Mammary microvascular endothelial cell (primary cell): ENCODE measurements around the gene RNF126. TPM values are rescaled to one million over a fixed set of nuclear protein-coding genes. Genes with fewer than 3 reads are reported as not detected.

Source experiments
- total RNA-seq: library from RNA; depleted of rRNA; stranded (reverse); fragments of >200 nt; gene quantifications from 2 replicates; pipeline ENCODE4 v1.2.3, GENCODE V29; 2015

Gene RNF126
- 90.7 and 99.4 TPM in 2 replicates for total RNA-seq

DNA sequence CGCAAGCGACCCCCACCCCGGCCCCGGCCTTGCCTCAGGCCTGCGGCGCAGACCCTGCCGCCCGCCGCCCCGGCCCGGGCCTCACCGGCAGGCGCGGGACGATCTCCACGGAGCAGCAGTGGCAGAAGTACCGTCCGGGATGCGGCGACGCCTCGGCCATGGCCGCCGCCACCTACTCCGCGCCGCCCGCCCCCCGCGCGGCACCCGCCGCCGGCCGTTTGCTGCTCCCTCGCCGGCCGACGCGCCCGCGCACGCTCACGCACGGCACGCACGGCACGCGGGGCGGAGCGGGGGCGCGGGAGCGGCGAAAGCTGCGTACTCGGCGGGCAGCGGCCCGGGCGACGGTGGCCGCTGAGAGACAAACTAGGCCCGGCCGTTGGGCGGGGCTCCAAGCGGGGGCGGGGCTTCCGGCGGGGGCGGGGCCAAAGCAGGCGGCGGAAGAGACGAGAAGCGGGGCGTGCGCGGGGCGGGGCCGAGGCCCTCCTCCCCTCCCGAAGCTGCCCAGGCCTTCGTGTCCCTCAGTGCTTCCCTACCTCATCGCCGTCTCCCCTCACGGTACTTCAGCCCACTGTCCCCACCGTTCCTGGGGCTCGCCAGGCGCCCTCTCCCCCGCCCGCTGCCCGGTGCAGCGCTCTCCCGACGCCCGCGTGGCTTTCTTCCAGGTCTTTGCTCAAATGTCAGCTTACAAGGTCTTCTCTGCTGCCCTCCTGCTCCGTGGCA, at the start of gene RNF126:
Gene RNF126 (minus strand): TSS at position 253 of the 720 bp plus-strand sequence. CDS start 93 bp downstream, at position 160.

DNA sequence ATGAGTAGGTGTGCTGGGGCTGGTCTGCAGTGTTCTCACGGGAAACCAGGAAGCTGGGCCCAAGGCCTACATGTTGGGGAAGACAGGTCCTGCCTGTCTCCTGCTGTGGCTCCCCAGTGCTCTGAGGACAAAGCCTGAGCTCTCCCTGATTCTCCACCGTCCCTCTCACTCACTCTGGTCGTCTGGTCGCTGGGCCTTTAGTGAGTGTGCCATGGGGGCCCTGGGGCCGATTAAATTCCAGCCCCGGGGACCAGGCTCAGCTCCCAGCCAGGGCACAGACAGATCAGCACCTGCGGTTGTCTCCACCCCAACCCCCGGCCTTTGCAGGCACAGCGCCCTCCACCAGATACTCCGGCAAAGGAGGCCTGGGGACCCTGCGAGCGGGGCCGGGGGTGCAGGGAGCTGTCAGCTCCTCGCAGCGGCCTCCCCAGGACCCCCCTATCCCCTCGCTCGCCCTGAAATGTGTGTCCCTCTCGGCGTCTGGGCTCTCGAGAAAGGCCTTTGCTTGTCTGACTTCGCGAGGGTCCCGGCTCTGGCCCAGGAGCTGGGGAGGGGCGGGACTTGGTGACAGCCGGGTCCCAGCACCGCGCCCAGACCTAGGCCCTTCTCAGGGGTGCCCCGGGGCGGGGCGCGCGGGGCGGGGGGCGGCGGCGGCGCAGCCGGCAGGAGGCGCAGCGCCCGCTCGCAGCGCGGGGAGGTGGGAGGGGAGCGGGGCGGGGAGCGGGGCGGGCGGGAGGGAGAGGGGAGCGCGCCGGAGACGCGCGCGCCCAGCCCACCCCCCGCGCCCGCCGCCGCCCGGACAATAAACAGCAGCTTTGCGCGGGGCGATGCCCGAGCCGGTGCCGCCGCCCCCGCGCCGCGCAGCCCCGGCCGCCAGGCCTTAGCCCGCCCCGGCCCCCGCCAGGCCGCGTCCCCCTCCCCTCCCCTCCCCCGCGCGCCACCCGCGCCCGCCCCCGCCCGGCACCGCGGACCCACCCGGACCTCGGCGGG, 45.4 kb upstream of the RNF126 start, which contains the start of gene PALM:
Gene PALM (plus strand): TSS at position 782 of the 990 bp plus-strand sequence. CDS start 212 bp downstream, outside the sequence.

DNA sequence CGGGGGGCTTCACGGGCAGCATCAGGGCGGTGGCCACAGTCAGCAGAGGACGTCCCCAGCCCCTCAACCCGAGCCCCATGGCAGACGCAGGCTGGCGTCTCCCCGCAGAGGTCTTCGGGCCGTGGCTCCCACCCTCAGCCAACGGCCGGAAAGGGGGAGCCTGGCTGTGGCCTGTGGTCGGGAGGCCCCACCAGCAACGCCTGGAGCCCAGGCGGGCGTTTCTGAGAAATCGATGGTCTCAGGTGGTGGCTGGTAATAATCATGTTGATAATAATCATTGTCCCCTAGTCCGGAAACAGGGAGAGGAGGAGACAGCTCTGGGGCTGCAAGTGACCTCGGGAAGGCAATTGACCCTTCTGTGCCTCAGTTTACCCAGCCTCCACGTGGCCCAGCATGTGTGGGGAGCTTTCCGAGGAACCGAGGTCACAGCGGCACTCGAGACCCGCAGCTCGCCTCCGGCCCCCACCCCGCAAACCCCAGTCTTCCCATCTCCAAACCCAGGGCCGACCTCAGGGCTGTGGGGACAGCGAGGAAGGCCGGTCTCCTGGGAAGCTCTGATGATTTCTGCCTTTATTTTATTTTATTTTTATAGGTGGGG, 32.4 kb upstream of the RNF126 start, which contains the start of gene PRSS57:
Gene PRSS57 (minus strand): TSS at position 101 of the 598 bp plus-strand sequence. CDS start 22 bp downstream, at position 79.

DNA sequence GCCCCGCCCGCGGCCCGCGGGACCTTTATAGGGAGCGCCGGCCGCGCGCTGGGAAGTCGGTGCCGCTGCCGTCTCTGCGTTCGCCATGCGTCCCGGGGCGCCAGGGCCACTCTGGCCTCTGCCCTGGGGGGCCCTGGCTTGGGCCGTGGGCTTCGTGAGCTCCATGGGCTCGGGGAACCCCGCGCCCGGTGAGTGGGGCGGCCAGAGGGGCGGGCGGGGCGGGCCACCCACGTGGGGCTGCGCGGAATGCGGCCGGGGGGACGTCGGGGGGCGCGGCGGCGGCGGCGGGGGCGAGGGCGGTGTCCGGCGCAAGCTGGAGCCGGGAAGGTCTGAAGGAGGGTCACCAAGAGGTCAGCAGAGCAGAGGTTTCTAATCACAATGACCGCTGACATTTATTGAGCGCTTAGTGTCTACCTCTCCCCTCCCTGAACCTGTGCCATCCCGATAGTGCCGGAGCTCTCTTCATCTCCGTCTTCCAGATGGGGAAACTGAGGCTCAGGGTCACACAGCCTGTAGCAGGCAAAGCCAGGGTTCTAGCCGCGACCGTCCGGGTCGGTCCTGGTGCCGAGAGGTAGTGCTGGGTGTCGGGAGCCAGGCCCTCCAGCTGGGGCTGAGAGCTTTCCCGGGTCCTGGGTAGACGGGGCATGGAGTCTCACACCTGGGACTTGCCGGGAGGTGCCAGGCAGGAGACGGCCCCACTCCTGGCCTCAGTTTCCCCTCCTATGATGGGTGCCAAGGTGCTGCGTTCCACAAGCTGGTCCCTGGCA, 13.5 kb upstream of the RNF126 start, which contains the start of gene FSTL3:
Gene FSTL3 (plus strand): TSS at position 54 of the 767 bp plus-strand sequence. CDS start 32 bp downstream, at position 86.

DNA sequence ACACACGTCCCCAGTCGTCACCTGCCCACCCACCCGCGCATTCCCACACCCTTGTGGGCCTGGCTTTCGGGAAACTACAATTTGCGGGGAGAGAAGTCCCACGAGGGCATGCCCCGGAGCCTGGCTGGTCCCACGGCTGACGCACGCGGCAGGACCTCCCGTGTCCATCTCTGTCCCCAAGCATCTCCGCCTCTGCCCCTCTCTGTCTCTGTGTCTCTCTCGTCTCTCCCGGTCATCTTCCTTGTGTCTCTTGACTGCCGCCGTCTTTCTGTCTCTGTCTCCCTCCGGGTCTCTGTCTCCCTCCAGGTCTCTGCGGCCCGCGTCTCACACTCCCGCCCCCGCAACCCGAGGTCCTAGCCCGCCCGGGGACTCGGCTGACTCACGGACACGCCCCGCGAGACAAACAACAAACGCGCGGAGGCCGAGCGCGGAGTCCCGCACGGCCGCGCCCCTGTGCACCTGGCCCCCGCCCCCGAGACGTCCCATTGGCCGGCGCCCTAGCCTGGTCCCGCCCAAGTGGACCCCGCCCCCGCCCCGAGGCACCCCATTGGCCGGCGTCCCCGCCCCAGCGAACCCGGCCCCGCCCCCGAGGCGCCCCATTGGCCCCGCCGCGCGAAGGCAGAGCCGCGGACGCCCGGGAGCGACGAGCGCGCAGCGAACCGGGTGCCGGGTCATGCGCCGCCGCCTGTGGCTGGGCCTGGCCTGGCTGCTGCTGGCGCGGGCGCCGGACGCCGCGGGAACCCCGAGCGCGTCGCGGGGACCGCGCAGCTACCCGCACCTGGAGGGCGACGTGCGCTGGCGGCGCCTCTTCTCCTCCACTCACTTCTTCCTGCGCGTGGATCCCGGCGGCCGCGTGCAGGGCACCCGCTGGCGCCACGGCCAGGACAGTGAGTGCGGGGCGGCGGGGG, 23.5 kb downstream of the RNF126 start, which contains the start of gene FGF22:
Gene FGF22 (plus strand): TSS at position 627 of the 908 bp plus-strand sequence. CDS start 47 bp downstream, at position 674.

DNA sequence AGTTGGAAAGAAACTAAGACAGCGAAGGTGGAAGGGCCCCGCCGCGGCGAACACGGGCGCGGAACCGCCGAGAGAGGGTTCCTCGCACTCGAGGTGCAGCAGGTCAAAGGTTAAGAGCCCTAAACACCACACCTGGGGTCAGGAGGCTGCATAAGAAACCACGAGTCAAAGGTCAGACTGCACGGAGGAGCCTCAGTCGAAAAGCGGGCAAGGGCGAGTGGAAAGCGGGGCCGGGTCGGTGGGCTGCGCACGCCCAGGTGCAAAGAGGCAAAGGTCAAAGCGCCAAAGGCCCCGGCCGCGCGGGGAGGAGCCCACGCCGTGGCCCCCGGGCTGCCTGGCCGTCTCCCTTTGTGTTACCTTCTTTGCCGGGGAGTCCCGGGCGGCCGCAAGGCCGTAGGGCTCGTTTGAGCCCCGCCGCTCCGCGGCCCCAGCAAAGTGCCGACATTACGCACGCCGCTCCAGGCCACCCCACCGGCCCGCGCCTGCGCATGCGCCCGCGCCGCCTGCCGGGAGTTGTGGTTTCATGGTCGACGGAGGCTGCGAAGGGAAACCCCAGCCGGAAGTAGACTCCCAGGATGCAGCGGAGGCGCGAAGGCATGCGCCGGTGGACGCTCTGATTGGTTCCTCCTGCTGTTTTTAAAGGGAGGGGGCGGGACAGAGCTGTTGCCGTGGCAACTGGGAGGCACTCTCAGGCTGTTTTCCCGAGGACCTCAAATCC, 29.8 kb downstream of the RNF126 start, which contains the start of gene POLRMT:
Gene POLRMT (minus strand): TSS at position 470 of the 718 bp plus-strand sequence. CDS start 25 bp downstream, at position 445.

Other genes with a start within 250 kb of the RNF126 start
- gene SHC2, start 202.2 kb downstream of the RNF126 start, total RNA-seq, result 2.3 and 4.3 TPM in 2 replicates
- gene MADCAM1, start 166.7 kb downstream of the RNF126 start, total RNA-seq, result 0.05 TPM in 1 of 2 replicates, not detected in the other
- 40.9 and 48.2 TPM in 2 replicates for gene TPGS1, start 155.7 kb downstream of the RNF126 start, total RNA-seq
- 111 and 117 TPM in 2 replicates for gene CDC34, start 131.5 kb downstream of the RNF126 start, total RNA-seq
- gene GZMM, start 119.2 kb downstream of the RNF126 start, total RNA-seq, result not detected in 2 replicates
- gene BSG, start 90.6 kb downstream of the RNF126 start, total RNA-seq, result 537 and 604 TPM in 2 replicates
- gene HCN2, start 73.3 kb downstream of the RNF126 start, total RNA-seq, result 0.07 and 0.10 TPM in 2 replicates
- 27.9 and 38.4 TPM in 2 replicates for gene POLRMT, start 29.7 kb downstream of the RNF126 start, total RNA-seq
- gene FGF22, start 23.3 kb downstream of the RNF126 start, total RNA-seq, result not detected in 2 replicates
- 103 and 104 TPM in 2 replicates for gene FSTL3, start 13.2 kb upstream of the RNF126 start, total RNA-seq
- gene PRSS57, start 32.2 kb upstream of the RNF126 start, total RNA-seq, result not detected in 2 replicates
- gene PALM, start 45.7 kb upstream of the RNF126 start, total RNA-seq, result 5.9 and 6.9 TPM in 2 replicates
- not detected in 2 replicates for gene MISP, start 87.9 kb upstream of the RNF126 start, total RNA-seq
- gene PTBP1, start 134.2 kb upstream of the RNF126 start, total RNA-seq, result 303 and 434 TPM in 2 replicates
- 0.25 TPM in 1 of 2 replicates, not detected in the other for gene PLPPR3, start 158.7 kb upstream of the RNF126 start, total RNA-seq
- not detected in 2 replicates for gene AZU1, start 164.6 kb upstream of the RNF126 start, total RNA-seq
- gene PRTN3, start 177.8 kb upstream of the RNF126 start, total RNA-seq, result not detected in 2 replicates
- gene ELANE, start 189.1 kb upstream of the RNF126 start, total RNA-seq, result not detected in 2 replicates
- 0.40 and 1.4 TPM in 2 replicates for gene CFD, start 196.4 kb upstream of the RNF126 start, total RNA-seq
- 50.0 and 62.7 TPM in 2 replicates for gene MED16, start 230.0 kb upstream of the RNF126 start, total RNA-seq
- not detected in 2 replicates for gene RNU6-9, start 230.3 kb upstream of the RNF126 start, total RNA-seq